ENCODE data around the gene CTTNBP2NL.
A peak's percentile ranks its signal among the peaks of the same experiment; 100 is the strongest.
"Not testable (repeated sequence)": the region's sequence is repeated elsewhere in the genome, so short reads cannot be mapped to it uniquely, and the experiment has no call there.

The CTTNBP2NL gene

DNA sequence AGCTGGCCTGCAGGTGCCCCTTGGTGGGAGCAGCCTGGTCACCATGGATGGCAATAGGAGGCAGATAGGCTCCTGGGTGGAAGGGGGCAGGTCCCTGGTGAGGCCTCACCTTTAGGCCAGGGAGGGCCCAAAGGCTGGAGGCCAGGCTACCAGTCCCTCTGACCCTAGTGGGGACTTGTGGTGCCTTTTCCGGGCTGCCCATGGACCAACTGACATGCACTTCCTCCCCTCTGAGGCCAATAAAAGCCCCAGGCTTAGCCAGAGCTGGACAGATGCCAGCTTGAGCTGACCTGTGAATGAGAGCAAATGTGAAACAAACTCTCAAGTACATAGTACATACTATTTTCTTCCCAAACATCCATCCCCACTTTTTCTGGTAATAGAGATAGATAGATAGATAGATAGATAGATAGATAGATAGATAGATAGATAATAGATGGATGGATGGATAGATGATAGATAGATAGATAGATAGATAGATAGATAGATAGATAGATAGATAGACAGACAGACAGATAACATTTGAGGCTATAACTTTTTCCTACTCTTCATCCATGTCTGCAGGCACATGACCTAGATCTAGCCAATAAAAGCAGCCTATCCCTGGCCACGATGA is 9.2 kb upstream of the CTTNBP2NL start:
- DNase-seq (ENCODE audit: low spot score) = no peak

DNA sequence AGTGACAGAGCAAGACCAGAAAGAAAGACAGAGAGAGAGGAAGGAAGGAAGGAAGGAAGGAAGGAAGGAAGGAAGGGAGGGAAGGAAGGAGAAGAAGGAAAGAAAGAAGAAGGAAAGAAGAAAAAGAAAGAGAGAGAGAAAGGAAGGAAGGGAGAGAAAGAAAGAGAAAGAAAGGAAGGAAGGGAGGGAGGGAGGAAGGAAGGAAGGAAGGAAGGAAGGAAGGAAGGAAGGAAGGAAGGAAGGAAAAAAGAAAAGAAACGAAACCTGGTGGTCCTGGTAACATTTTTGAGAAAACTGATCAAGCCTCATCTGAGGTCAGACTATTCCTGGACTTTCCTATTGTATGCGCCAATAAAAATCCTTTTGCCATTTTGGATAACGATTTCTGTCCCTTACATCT is 8.2 kb upstream of the CTTNBP2NL start:
- no peak for DNase-seq (ENCODE audit: low spot score)

DNA sequence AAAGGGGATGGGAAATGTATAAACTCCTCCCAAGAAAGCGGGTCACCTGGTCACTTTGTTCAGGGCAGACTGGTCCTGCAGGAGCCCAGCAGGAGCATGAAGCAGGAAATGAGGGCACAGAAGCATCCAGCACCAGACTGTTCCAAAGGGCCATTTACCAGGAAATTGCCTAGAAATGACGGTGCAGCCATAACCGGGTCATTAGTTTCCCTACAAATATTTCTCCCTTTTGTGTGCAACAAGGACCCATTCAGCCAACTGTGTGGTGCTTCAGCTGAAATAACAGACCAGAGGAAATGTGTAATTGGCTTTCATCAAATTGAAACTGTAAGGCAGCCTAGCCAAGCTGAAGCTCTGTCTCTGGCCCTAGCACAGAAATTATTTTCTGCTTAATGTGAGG is 7.6 kb upstream of the CTTNBP2NL start:
- no peak for DNase-seq (ENCODE audit: low spot score)

DNA sequence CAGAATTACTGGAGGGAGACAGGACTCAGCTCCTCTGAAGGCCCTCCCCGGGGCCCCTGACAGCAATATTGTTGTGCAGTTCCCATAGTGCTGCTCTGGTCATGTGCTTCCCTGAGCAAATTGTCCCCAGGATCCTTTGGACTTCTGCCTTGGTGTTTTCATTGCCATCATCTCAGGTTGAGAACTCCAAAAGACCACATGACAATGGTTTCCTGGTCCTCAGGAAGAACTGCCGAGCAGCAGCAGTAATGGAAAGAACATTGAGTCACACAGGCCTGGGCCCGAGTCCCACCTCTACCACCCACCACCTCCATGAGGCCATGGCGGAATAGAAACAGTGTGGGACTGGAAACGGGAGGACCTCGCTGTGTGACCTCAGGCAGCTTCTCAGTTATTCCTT is 6.3 kb upstream of the CTTNBP2NL start:
- DNase-seq (ENCODE audit: low spot score) = no peak

GRCh38 chr1:112390335-112390734 is 5.7 kb upstream of the CTTNBP2NL start:
- DNase-seq (ENCODE audit: low spot score) = not testable (repeated sequence)

GRCh38 chr1:112390775-112391602 is 5.0 kb upstream of the CTTNBP2NL start:
- peak; percentile 67 for DNase-seq (ENCODE audit: low spot score)

- DNase-seq (ENCODE audit: low spot score) = no peak
These were observed 4.4 kb upstream of the CTTNBP2NL start for GRCh38 chr1:112391603-112391940.

DNA sequence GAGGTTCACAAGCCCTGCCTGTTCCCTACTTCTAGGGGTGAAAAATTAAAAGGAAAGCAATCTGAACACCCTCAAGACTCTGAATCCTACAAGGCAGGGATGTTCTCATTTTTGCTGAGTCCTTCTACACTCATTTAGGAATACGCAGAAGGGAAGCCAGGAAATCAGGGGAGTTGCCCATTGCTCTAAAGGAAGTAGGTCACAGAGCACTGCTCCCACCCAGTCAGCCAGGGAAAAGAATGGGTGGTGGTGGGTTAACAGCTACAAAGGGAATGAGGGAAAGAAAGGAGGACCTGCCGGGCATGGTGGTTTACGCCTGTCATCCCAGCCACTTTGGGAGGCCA is 2.4 kb upstream of the CTTNBP2NL start:
- DNase-seq (ENCODE audit: low spot score) = no peak

DNA sequence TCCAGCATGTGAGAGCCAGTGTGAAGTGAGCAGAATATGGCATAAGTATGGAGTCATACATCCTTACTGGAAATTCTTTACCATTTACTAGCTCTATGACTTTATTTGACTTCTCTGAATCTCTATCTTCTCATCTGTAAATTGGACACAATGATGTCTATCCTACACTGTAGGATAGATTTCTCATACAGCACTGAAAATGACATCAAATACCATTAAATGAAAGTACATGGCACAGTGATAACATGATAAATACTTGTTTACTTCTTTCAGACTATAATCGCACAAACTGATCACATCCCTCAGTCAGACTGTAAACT is 1.3 kb upstream of the CTTNBP2NL start:
- no peak for DNase-seq (ENCODE audit: low spot score)

DNA sequence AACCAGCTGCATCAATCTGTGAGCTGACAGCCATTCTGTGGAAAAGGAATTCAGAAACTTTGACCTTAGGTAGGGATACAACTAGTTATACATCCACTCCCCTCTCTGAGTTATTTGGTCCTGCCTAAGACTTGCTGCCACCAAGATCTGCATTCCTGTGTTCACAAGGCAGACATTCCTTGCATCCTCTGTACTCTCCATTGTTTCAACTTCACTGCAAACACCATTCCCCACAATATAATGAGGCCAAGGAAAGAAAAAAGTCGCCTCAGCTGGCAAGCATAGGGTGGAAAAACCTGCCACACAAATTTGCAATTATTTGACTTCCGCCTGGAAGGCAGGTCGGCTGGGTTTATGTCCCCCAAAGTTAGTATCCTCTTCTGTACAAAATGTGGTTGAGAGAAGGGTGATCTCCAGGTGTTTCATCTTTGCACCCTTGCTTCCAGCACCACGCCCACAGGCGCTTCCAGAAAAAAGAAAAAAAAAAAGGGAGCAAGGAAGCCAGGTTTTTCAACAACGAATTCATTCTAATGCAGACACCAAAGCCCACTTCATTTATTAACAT is 676 bp upstream of the CTTNBP2NL start:
- no peak for DNase-seq (ENCODE audit: low spot score)

- DNase-seq (ENCODE audit: low spot score) = no peak
These were observed 848 bp downstream of the CTTNBP2NL start for GRCh38 chr1:112396653-112397471.

DNA sequence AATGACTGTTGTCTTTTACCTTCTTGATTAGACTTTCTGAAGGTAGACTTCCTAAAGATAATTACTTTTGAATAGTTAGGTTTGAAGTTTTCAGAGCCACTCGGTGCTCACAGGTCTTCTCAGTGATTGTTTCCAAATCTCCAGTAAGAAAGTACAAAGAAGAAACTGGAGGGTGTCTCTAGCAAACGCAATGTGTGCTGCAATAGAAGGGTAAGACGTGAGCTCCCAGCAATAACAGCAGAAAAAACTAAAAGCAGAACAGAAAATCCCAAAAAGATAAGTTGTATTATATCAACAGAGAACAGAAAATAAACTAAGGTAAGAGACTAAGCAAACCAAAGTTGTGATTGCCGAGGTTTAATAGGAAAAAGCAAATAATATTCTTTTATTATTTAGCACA is 1.8 kb downstream of the CTTNBP2NL start:
- no peak for DNase-seq (ENCODE audit: low spot score)

DNA sequence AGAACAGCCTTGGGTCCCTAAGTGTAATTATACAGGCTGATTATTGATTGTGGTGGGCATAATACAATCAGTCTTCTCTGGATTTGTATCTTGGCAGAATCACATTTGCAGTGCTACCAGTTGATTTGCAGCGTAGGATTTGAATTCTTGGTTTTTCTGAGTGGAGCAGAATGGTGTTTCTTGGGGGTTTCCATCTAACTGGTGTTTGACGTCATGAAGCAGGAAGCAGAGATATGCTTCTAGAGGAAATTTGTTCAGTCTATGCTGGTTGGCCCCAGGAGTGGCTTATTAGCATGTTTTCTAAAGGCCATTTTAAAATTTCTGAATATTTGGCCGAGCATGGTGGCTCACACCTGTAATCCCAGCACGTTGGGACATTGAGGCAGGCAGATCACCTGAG is 3.4 kb downstream of the CTTNBP2NL start:
- DNase-seq (ENCODE audit: low spot score) = no peak

GRCh38 chr1:112400706-112401105 is 4.7 kb downstream of the CTTNBP2NL start:
- DNase-seq (ENCODE audit: low spot score) = not testable (repeated sequence)

DNA sequence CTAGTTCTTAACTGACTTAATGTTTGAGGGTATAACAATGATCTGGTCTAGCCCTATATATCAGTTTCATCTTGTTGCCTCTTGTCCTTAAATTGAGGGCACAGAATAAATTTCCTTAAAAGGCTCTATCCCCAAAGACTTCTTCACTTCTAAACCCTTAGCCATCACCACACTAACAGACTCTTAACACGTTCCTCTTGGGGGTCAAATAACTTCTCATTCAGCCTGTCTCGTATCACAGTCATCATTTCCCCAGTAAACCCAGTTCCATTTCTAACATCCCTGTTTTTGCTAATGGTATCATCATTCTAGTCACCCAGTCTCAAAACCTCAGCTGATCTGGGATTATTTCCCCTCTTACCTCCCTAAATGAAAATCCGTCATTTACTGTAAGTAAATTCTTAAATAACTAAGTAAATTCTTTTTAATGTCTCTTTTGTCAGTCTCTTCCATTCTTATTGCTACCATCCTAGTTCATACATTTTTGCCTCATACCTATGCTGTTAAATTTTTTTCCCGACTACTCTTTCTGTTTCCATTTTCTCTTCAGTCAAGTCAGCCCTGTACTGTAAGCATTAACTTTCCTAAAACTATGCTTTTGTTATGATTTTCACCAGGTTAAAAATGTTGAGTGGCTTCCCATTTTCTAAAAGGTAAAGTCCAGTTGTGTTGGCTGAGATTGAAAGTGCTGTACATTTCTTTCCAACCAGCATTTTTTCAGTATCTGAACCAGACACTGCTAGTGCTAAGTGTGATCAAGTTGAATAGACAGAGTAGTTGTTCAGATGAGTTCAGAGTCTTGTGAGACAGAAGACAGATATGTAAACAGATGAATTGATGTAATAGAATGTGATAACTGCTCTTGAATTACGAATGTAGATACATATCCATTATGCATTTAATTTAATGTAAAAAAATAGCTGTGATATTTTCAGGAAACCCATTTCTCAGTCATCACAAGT is 6.9 kb downstream of the CTTNBP2NL start:
- DNase-seq (ENCODE audit: low spot score) = no peak

GRCh38 chr1:112406771-112407170 is 10.8 kb downstream of the CTTNBP2NL start:
- no peak for DNase-seq (ENCODE audit: low spot score)

DNA sequence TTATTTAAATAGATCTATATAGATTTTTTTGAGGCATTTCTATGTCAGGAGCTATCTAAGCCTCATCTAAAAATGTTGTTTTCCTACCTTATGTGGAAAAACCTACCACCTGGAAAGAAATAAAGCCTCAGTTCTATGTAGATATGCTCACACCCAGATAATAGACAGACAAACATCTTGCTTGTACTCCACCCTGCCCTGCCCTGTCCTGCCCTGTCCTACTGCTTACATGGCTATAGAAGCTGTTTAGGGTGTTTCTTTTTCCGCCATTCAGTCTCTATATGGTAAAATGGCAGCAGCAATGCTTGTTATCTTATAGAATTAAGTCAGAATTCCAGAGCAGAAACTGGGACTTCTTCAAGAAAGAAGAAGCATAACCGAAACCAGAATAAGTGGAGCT is 13.4 kb downstream of the CTTNBP2NL start:
- no peak for DNase-seq (ENCODE audit: low spot score)

DNA sequence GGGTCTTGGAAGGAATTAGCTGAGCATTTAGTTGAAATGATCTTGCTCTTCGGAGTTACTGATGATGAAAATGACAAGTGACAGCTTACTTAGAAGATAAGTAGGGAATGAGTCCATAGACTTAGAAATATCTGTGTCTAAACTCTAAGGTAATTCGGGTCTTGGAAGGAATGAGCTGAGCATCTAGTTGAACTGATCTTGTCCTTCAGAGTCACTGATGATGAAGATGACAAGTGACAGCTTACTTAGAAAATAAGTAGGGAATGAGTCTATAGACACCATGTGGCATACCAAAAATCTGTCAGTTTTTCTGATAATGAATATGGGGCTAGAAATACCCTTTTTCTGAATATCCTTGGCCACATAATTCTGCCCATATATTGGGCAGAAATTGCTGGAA is 14.7 kb downstream of the CTTNBP2NL start:
- no peak for DNase-seq (ENCODE audit: low spot score)

GRCh38 chr1:112417271-112417670 is 21.3 kb downstream of the CTTNBP2NL start:
- DNase-seq (ENCODE audit: low spot score) = no peak

- no peak for DNase-seq (ENCODE audit: low spot score)
These were observed 22.3 kb downstream of the CTTNBP2NL start for GRCh38 chr1:112418099-112418892.

DNA sequence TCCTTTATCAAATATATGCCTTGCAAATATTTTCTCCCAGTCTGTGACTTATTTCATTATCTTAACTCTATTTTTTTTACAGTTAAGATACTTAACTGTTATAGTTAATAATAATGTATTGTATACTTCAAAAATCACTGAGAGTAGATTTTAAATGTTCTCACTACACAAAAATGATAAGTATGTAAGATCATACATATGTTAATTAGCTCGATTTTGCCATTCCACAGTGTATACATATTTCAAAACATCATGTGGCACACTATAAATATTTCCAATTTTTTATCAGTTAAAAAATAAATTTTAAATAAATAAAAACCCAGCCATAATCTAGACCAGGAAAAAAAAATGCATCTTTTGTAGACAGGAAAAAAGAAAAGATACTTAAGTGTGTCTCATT is 27.2 kb downstream of the CTTNBP2NL start:
- DNase-seq (ENCODE audit: low spot score) = no peak
